ENCODE measurements around the gene SLC46A1. TPM values are rescaled to one million over a fixed set of nuclear protein-coding genes. Genes with fewer than 3 reads are reported as not detected.

Gene SLC46A1
- total and polyA plus RNA-seq, 2 of the 8 experiments (the other 6 are each of a cell fraction or from before 2014, with no cell fraction given): 5.3 to 8.7 TPM

DNA sequence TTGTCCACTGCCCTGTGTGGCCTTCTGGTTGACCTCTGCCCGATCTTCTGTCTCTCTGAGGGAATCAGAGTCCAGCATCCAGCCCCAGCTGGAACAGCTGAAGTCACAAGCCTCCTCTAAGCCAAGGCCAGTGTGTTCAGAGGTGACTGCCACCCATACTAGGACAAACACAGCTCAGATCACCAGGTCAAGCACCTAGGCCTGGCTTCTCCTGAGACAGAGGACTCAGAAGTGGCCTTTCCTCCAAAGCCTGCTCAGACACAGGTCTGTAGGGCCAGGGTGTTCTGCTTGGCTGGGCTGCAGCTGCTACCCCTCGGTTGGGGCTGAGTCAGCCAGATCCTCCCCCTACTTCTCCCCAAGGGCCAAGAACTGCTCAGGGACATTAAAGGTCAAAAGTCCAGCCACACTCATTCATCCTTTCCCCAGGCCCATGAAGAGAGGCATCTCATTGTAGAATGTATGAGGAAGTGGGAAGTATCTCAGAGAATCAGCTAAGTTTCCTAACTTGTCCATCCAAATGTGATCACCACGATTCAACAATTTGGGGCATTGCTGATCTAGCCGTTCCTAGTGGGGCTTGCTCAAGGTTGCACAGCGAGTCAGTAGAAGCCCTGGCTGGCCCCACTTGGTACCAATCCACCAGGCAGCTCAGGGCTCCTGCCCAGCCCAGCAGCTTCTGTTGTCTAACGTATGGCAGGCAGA lies 7.6 kb downstream of the SLC46A1 start (continued):
- TF ChIP-seq NANOG (IDR thresholded peaks at IDR 0.05; ENCODE audit: insufficient read depth, low read depth, low read length, poor library complexity, severe bottlenecking) (no peak), BACH1 (IDR thresholded peaks at IDR 0.05; ENCODE audit: low read length) (no peak), MAFK (IDR thresholded peaks at IDR 0.05; ENCODE audit: low read depth, low read length) (no peak), EZH2 (IDR thresholded peaks at IDR 0.05; ENCODE audit: low read depth, low read length, severe bottlenecking) (no peak), JUN (IDR thresholded peaks at IDR 0.05; ENCODE audit: low read depth, low read length) (no peak), POLR2A (IDR thresholded peaks at IDR 0.05; ENCODE audit: control extremely low read depth in 1 of 2, low read depth in 2 of 2, low read length in 2 of 2) (no peak), HDAC6 (IDR thresholded peaks at IDR 0.05; ENCODE audit: low read depth, low read length) (no peak)
